Right lobe of liver (tissue), 4 donors: ENCODE data around the gene CORO6.

Experiments used
- CTCF ChIP-seq, 4 donors: fragments of 200-600 bp in 3 of 4; fragments of 450-650 bp in 1 of 4; IDR thresholded peaks; one replicate each; pipeline versions ENCODE4 v1.5.1 to v1.8.0; 2016 to 2022; ENCODE audit warnings: antibody characterized with exemption in 4 of 4, mild to moderate bottlenecking in 2 of 4
- POLR2A ChIP-seq: fragments of 450-650 bp; IDR thresholded peaks from one replicate; pipeline ENCODE4 v1.6.1; 2017; ENCODE audit warnings: antibody characterized with exemption, mild to moderate bottlenecking
- donor health status: DM: no; HTN: no; CAD: no.
- donor health status: DM: no; HTN: no; CAD: no.
- donor health status: DM: no; HTN: yes; CAD: no.

DNA sequence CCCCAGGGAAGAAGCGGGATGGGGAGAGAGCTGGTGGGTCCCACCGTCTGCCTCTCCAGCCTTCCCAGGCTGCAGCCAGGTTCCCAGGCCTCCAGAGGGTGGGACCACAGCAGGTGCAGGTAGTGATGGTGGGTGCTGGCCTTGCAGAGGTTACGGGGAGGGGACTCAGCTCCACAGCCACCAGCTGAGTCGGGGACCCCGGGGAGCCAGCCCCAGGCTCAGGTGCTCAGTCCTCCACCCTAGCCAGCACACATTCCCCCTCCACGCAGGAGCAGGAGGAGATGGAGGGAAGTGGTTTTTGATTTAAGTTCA is 49.2 kb downstream of the CORO6 start:
- TF ChIP-seq CTCF (IDR thresholded peaks at IDR 0.05) = no peak
- no peak for TF ChIP-seq POLR2A
